GM10248 (cell line): ENCODE results near the gene EEF2KMT.

Experiments
- CTCF ChIA-PET: fragments of 300-600 bp; sonication (Branson Sonifier 250); formaldehyde crosslinking; extraction: SDS; loops from one replicate; lab custom pipeline; 2021; ENCODE audit warnings: antibody characterized with exemption; lab: Yijun Ruan, JAX
- POLR2A ChIA-PET: fragments of 350-650 bp; sonication (Branson Sonifier 250); formaldehyde crosslinking; extraction: SDS; loops from one replicate; lab custom pipeline; 2020; ENCODE audit warnings: antibody characterized with exemption; lab: Yijun Ruan, JAX
- DNase-seq: peaks from one replicate; pipeline ENCODE4 v3.0.0; 2012; ENCODE audit errors: extremely low spot score
- CTCF ChIP-seq: IDR thresholded peaks from 2 replicates; pipeline ENCODE4 v1.5.1; 2012; ENCODE audit warnings: mild to moderate bottlenecking, low read depth; ENCODE audit errors: extremely low read depth, missing control alignments, control extremely low read depth

Gene EEF2KMT

GRCh38 chr16:5073279-5073629, 24.3 kb downstream of the EEF2KMT start:
- ChIA-PET CTCF (interaction anchor here (1.4 kb wide), 2 partner anchors 12 to 17 kb away, joined by 4 to 5 read pairs; no protein-coding TSS in a partner anchor), POLR2A (no interaction called here)
- DNase-seq = no peak
- no peak for TF ChIP-seq CTCF

- ChIA-PET CTCF (interaction anchor here (1.0 to 1.4 kb wide), 5 partner anchors 10 to 19 kb away, joined by 3 to 6 read pairs (median 5); no protein-coding TSS in a partner anchor), POLR2A (no interaction called here)
- no peak for DNase-seq
- no peak for TF ChIP-seq CTCF
These were observed 25.0 kb downstream of the EEF2KMT start for GRCh38 chr16:5072334-5073278.

- POLR2A ChIA-PET = no interaction called here
- CTCF ChIA-PET = interaction anchor here (1.0 to 1.4 kb wide), 5 partner anchors 11 to 20 kb away, joined by 3 to 6 read pairs (median 5); no protein-coding TSS in a partner anchor
- no peak for TF ChIP-seq CTCF
- DNase-seq = peak; percentile 95
These were observed 25.8 kb downstream of the EEF2KMT start, which contains the start of gene ALG1 for GRCh38 chr16:5071681-5072333. Gene ALG1, plus strand, starts transcription at chr16:5071843. Its CDS starts 7 bp downstream, at chr16:5071850.

GRCh38 chr16:5071341-5071680, 26.3 kb downstream of the EEF2KMT start:
- TF ChIP-seq CTCF = no peak
- CTCF ChIA-PET = interaction anchor here (1.0 to 1.4 kb wide), 3 partner anchors 11 to 20 kb away, joined by 3 to 6 read pairs (median 5); no protein-coding TSS in a partner anchor
- POLR2A ChIA-PET = no interaction called here
- DNase-seq = no peak

GRCh38 chr16:5070431-5071186, 27.0 kb downstream of the EEF2KMT start:
- CTCF ChIA-PET = interaction anchor here (1.8 kb wide), 1 partner anchor 10 kb away, joined by 4 read pairs; no protein-coding TSS in a partner anchor
- no peak for DNase-seq
- POLR2A ChIA-PET = no interaction called here
- TF ChIP-seq CTCF = no peak

GRCh38 chr16:5069854-5070253, 27.7 kb downstream of the EEF2KMT start:
- no peak for TF ChIP-seq CTCF
- DNase-seq = no peak
- CTCF ChIA-PET = interaction anchor here (1.5 to 1.8 kb wide), 2 partner anchors 9 to 12 kb away, joined by 3 to 4 read pairs; no protein-coding TSS in a partner anchor

More at GRCh38 chr16:5069854-5070253, 27.7 kb downstream of the EEF2KMT start:
- POLR2A ChIA-PET = no interaction called here
